ENCODE measurements around the gene FSTL5.

The FSTL5 gene

GRCh38 chr4:162102713-162103112, 61.1 kb downstream of the FSTL5 start:
- DNase-seq = no peak

GRCh38 chr4:162101337-162101736, 62.5 kb downstream of the FSTL5 start:
- DNase-seq = no peak

- DNase-seq = no peak
Observed at GRCh38 chr4:162075726-162076125, 88.1 kb downstream of the FSTL5 start.

- DNase-seq = no peak
Observed at GRCh38 chr4:162061214-162061613, 102.6 kb downstream of the FSTL5 start.

- no peak for DNase-seq
Observed at GRCh38 chr4:162059656-162060055, 104.1 kb downstream of the FSTL5 start.

- DNase-seq = no peak
Observed at GRCh38 chr4:162056990-162057389, 106.8 kb downstream of the FSTL5 start.

GRCh38 chr4:162046135-162046534, 117.7 kb downstream of the FSTL5 start:
- DNase-seq = no peak

- DNase-seq = no peak
Observed at GRCh38 chr4:162038112-162038511, 125.7 kb downstream of the FSTL5 start.

GRCh38 chr4:162017863-162018262, 145.9 kb downstream of the FSTL5 start:
- no peak for DNase-seq

GRCh38 chr4:162016991-162017390, 146.8 kb downstream of the FSTL5 start:
- DNase-seq = no peak

- DNase-seq = no peak
Observed at GRCh38 chr4:162016219-162016618, 147.6 kb downstream of the FSTL5 start.

- DNase-seq = no peak
Observed at GRCh38 chr4:162015090-162015489, 148.7 kb downstream of the FSTL5 start.

GRCh38 chr4:162011089-162011488, 152.7 kb downstream of the FSTL5 start:
- no peak for DNase-seq

- DNase-seq = no peak
Observed at GRCh38 chr4:162010362-162010761, 153.4 kb downstream of the FSTL5 start.

- no peak for DNase-seq
Observed at GRCh38 chr4:161992317-161992716, 171.5 kb downstream of the FSTL5 start.

GRCh38 chr4:161991811-161992210, 172.0 kb downstream of the FSTL5 start:
- DNase-seq = no peak

- DNase-seq = no peak
Observed at GRCh38 chr4:161990721-161991120, 173.1 kb downstream of the FSTL5 start.

- DNase-seq = no peak
Observed at GRCh38 chr4:161988946-161989345, 174.9 kb downstream of the FSTL5 start.

- no peak for DNase-seq
Observed at GRCh38 chr4:161987611-161988010, 176.2 kb downstream of the FSTL5 start.

GRCh38 chr4:161952382-161952781, 211.4 kb downstream of the FSTL5 start:
- DNase-seq = no peak

- no peak for DNase-seq
Observed at GRCh38 chr4:161949946-161950725, 213.7 kb downstream of the FSTL5 start.

GRCh38 chr4:161948026-161948770, 215.6 kb downstream of the FSTL5 start:
- no peak for DNase-seq

GRCh38 chr4:161937596-161937995, 226.2 kb downstream of the FSTL5 start:
- DNase-seq = no peak
